Measurements from ENCODE around the gene ADGRD1. TPM values are rescaled to one million over a fixed set of nuclear protein-coding genes. Genes with fewer than 3 reads are reported as not detected.
A peak's percentile ranks its signal among the peaks of the same experiment; 100 is the strongest.

Gene ADGRD1
- total RNA-seq, 1 donor from 2014 or later, result 99.5 TPM

GRCh38 chr12:131101703-131102492 lies 148.2 kb downstream of the ADGRD1 start:
- no peaks in the 10 kb centered on the region for H3K9me3 ChIP-seq (replicated peaks)
- no peaks in the 10 kb centered on the region for H3K27me3 ChIP-seq (ENCODE audit: low read depth)
- intact Hi-C loops (cut with micrococcal nuclease), result no loop called here
- H3K4me1 ChIP-seq, result peaks cover 21% of the 10 kb centered on the region
- peaks cover 19% of the 10 kb centered on the region for H3K36me3 ChIP-seq
- H3K4me3 ChIP-seq, result no peak overlapping the region
- no peak for TF ChIP-seq CTCF (IDR thresholded peaks at IDR 0.05; ENCODE audit: borderline replicate concordance)
- DNase-seq, result no peak
- H3K27ac ChIP-seq (replicated peaks), result no peak overlapping the region

GRCh38 chr12:131102493-131102931 lies 148.8 kb downstream of the ADGRD1 start:
- no peak overlapping the region for H3K4me3 ChIP-seq
- no peak for DNase-seq
- no peaks in the 10 kb centered on the region for H3K27me3 ChIP-seq (ENCODE audit: low read depth)
- no peaks in the 10 kb centered on the region for H3K9me3 ChIP-seq (replicated peaks)
- TF ChIP-seq CTCF (IDR thresholded peaks at IDR 0.05; ENCODE audit: borderline replicate concordance), result no peak
- peaks cover 19% of the 10 kb centered on the region for H3K36me3 ChIP-seq
- H3K27ac ChIP-seq (replicated peaks), result no peak overlapping the region
- intact Hi-C loops (cut with micrococcal nuclease), result no loop called here
- H3K4me1 ChIP-seq, result peaks cover 15% of the 10 kb centered on the region

DNA sequence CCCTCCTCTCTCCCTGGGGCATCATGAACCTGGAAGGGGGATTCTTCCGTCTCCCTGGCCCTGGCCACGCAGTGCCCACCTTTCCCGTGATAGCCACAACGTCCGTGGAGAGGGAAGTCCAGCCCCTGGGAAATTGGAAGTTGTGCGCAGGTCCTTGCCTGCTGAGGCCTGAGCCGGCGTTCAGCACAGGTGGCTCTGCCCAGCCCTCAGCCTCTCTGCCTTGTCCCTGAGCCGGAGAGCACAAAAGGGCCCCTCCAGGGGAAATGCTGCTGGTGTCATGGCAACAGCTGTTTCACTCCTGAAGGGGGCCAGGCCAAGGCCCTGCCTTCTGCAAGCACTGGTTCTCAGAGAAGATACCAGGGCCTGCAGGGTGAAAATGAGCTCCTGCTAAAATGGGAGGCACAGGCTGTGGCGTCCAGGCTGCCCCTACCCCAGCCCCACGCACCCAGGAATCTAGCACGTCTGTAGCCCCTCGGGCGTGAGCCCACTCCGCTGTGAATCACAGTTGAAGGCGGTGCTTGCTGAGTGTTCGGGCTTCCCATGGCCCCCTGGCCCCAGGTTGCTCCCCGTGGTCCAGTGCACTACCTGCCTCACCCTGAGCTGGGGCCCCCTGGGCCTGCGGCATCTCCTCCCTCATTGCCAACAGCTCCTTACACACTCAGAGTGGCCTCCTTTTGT lies 149.4 kb downstream of the ADGRD1 start:
- Histone ChIP-seq H3K9me3 (replicated peaks) (no peaks in the 10 kb centered on the region), H3K27ac (replicated peaks) (peak overlapping the region; percentile 18), H3K4me3 (no peak overlapping the region), H3K4me1 (peaks cover 13% of the 10 kb centered on the region), H3K27me3 (ENCODE audit: low read depth) (no peaks in the 10 kb centered on the region), H3K36me3 (peaks cover 25% of the 10 kb centered on the region)
- no peak for DNase-seq
- intact Hi-C loops (cut with micrococcal nuclease), result no loop called here
- no peak for TF ChIP-seq CTCF (IDR thresholded peaks at IDR 0.05; ENCODE audit: borderline replicate concordance)

- no peak for DNase-seq
- intact Hi-C loops (cut with micrococcal nuclease), result no loop called here
These were observed 150.2 kb downstream of the ADGRD1 start for GRCh38 chr12:131103669-131104462.

More at GRCh38 chr12:131103669-131104462, 150.2 kb downstream of the ADGRD1 start:
- no peaks in the 10 kb centered on the region for H3K27me3 ChIP-seq (ENCODE audit: low read depth)
- no peak for TF ChIP-seq CTCF (IDR thresholded peaks at IDR 0.05; ENCODE audit: borderline replicate concordance)
- H3K9me3 ChIP-seq (replicated peaks), result no peaks in the 10 kb centered on the region
- H3K36me3 ChIP-seq, result peaks cover 20% of the 10 kb centered on the region
- H3K4me3 ChIP-seq, result no peak overlapping the region
- H3K27ac ChIP-seq (replicated peaks), result peak overlapping the region; percentile 18
- H3K4me1 ChIP-seq, result peaks cover 13% of the 10 kb centered on the region

All from left ventricle myocardium inferior (tissue), 1 donor.